ENCODE data around the gene PAXX. TPM values are rescaled to one million over a fixed set of nuclear protein-coding genes. Genes with fewer than 3 reads are reported as not detected.

The PAXX gene
- total RNA-seq, 2 experiments from 2014 or later, result 67.0 to 67.8 TPM

DNA sequence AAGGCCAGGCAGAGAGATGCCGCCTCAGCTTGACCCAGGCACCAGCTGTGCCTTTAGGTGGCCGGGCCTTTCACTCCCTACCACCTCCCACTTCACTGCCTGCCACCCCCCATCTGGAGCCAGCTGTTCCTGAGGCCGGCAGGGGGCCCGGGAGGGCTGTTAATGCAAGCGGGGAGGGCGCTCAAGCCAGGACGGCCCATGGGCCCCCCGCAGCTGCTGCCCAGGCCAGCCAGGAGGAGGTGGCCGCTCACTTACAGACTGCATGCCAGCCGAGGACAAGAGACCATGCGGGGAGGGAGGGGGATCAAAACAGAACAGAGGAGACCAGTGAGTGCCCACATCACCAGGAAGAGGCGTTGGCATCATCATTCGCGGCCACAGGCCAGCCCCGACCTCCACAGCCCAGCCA lies 31.4 kb downstream of the PAXX start:
- DNase-seq, result no peak
- Histone ChIP-seq H3K4me1 (ENCODE audit: insufficient read depth, low read length) (peaks cover 44% of the 10 kb centered on the region), H3K36me3 (ENCODE audit: insufficient read depth, low read length) (peaks cover 8% of the 10 kb centered on the region), H3K27me3 (ENCODE audit: control insufficient read depth in 1 of 2, insufficient read depth in 2 of 2, low read length in 2 of 2) (no peaks in the 10 kb centered on the region), H3K27ac (ENCODE audit: low read depth in 1 of 2, low read length in 2 of 2) (no peak overlapping the region), H3K9me3 (ENCODE audit: control insufficient read depth in 1 of 2, insufficient read depth in 1 of 2, low read length in 2 of 2) (no peaks in the 10 kb centered on the region), H3K4me3 (ENCODE audit: low read length) (no peak overlapping the region)
- no peak overlapping the region for H3K27ac Mint-ChIP-seq
- no peak for ATAC-seq (ENCODE audit: poor library complexity)
- intact Hi-C loops (cut with DNase I, micrococcal nuclease), result no loop called here
- no peaks in the 10 kb centered on the region for H3K9me3 Mint-ChIP-seq
- CTCF ChIA-PET, result interaction anchor here (1.1 kb wide), 1 partner anchor 11 kb away, joined by 6 read pairs; no protein-coding TSS in a partner anchor
- TF ChIP-seq, protein P1, sequence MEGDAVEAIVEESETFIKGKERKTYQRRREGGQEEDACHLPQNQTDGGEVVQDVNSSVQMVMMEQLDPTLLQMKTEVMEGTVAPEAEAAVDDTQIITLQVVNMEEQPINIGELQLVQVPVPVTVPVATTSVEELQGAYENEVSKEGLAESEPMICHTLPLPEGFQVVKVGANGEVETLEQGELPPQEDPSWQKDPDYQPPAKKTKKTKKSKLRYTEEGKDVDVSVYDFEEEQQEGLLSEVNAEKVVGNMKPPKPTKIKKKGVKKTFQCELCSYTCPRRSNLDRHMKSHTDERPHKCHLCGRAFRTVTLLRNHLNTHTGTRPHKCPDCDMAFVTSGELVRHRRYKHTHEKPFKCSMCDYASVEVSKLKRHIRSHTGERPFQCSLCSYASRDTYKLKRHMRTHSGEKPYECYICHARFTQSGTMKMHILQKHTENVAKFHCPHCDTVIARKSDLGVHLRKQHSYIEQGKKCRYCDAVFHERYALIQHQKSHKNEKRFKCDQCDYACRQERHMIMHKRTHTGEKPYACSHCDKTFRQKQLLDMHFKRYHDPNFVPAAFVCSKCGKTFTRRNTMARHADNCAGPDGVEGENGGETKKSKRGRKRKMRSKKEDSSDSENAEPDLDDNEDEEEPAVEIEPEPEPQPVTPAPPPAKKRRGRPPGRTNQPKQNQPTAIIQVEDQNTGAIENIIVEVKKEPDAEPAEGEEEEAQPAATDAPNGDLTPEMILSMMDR (IDR thresholded peaks at IDR 0.05), result no peak
- H3K36me3 Mint-ChIP-seq (ENCODE audit: low read depth), result no peaks in the 10 kb centered on the region
- H3K27me3 Mint-ChIP-seq, result no peaks in the 10 kb centered on the region
- POLR2A ChIA-PET, result interaction anchor here (1.5 kb wide), 1 partner anchor 31 kb away, joined by 6 read pairs; the partner anchor contains the start of gene PAXX
- H3K4me3 Mint-ChIP-seq, result no peak overlapping the region
- peaks cover 13% of the 10 kb centered on the region for H3K4me1 Mint-ChIP-seq (ENCODE audit: low read depth)

DNA sequence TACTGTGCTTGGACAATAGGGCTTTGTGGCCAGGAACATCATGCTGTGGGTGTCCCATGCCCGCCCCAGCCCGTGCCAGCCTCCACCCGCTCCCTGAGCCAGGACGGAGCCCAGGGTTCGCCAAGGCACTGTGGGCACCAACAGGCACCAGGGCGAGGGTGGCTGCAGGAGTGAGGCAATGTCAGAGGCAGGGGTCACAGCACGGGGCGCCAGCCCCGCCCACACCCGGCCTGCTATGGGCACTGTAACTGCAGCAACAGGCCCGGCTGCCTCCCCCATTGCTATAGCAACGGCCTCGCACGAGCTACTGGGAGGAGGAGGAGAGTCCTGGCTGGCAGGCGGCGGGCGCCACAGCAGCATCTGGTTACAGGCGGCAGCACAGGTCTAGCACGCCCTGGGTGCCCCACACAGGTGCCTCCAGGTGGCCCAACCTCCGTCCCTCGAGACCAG lies 33.3 kb downstream of the PAXX start:
- H3K27ac Mint-ChIP-seq, result no peak overlapping the region
- TF ChIP-seq, protein P1 (IDR thresholded peaks at IDR 0.05), result no peak
- no peak for ATAC-seq (ENCODE audit: poor library complexity)
- H3K9me3 Mint-ChIP-seq, result no peaks in the 10 kb centered on the region
- intact Hi-C loops (cut with DNase I, micrococcal nuclease), result loop anchor here in 1 of 2 experiments (5.0 kb wide), 1 partner anchor 138 kb away; the partner anchor contains the start of gene TRAF2
- peaks cover 22% of the 10 kb centered on the region for H3K4me1 Mint-ChIP-seq (ENCODE audit: low read depth)
- no peak overlapping the region for H3K4me3 ChIP-seq (ENCODE audit: low read length)
- H3K27me3 Mint-ChIP-seq, result no peaks in the 10 kb centered on the region
- H3K9me3 ChIP-seq (ENCODE audit: control insufficient read depth in 1 of 2, insufficient read depth in 1 of 2, low read length in 2 of 2), result no peaks in the 10 kb centered on the region
- H3K4me1 ChIP-seq (ENCODE audit: insufficient read depth, low read length), result peaks cover 64% of the 10 kb centered on the region
- no peak overlapping the region for H3K4me3 Mint-ChIP-seq
- POLR2A ChIA-PET, result interaction anchor here (2.2 kb wide), 1 partner anchor 34 kb away, joined by 12 read pairs; the partner anchor contains the start of gene PAXX
- no peaks in the 10 kb centered on the region for H3K36me3 Mint-ChIP-seq (ENCODE audit: low read depth)
- no peaks in the 10 kb centered on the region for H3K27me3 ChIP-seq (ENCODE audit: control insufficient read depth in 1 of 2, insufficient read depth in 2 of 2, low read length in 2 of 2)
- H3K36me3 ChIP-seq (ENCODE audit: insufficient read depth, low read length), result no peaks in the 10 kb centered on the region
- DNase-seq, result peak in 1 of 14 experiments; percentile 56
- no peak overlapping the region for H3K27ac ChIP-seq (ENCODE audit: low read depth in 1 of 2, low read length in 2 of 2)
- CTCF ChIA-PET, result interaction anchor here (1.1 to 2.1 kb wide), 3 partner anchors 10 to 164 kb away, joined by 3 to 12 read pairs (median 3); no protein-coding TSS in a partner anchor

DNA sequence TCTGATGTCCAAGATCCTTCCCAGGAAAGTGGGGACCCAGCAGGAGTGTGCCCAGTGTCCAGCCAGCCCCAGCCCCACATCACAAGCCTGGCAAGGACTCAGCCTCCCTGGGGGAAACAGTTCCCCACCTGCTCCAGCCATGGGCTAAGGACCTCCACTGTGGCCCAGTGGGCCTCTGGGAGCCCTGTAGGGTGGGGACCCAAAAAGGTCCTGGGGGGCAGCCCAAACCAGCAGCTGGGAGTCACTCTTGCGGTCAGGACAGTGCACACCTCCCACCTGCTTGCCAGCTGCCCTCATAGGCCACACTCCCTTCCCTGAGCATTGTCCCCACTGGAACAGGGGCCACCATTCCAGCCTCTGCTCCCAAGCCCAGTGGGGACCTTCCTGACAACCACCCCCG lies 34.2 kb downstream of the PAXX start:
- H3K4me3 Mint-ChIP-seq, result peak overlapping the region; percentile 88
- POLR2A ChIA-PET, result interaction anchor here (1.0 to 2.2 kb wide), 2 partner anchors 20 to 35 kb away, joined by 4 to 12 read pairs; partner anchors contain the start of gene PAXX
- DNase-seq, result no peak
- no peaks in the 10 kb centered on the region for H3K9me3 Mint-ChIP-seq
- no peak for ATAC-seq (ENCODE audit: poor library complexity)
- Histone ChIP-seq H3K4me1 (ENCODE audit: insufficient read depth, low read length) (peaks cover 72% of the 10 kb centered on the region), H3K9me3 (ENCODE audit: control insufficient read depth in 1 of 2, insufficient read depth in 1 of 2, low read length in 2 of 2) (no peaks in the 10 kb centered on the region), H3K4me3 (ENCODE audit: low read length) (no peak overlapping the region), H3K27ac (ENCODE audit: low read depth in 1 of 2, low read length in 2 of 2) (no peak overlapping the region), H3K27me3 (ENCODE audit: control insufficient read depth in 1 of 2, insufficient read depth in 2 of 2, low read length in 2 of 2) (no peaks in the 10 kb centered on the region), H3K36me3 (ENCODE audit: insufficient read depth, low read length) (no peaks in the 10 kb centered on the region)
- CTCF ChIA-PET, result interaction anchor here (1.1 to 2.1 kb wide), 2 partner anchors 9 to 38 kb away, joined by 3 to 12 read pairs; no protein-coding TSS in a partner anchor
- intact Hi-C loops (cut with DNase I, micrococcal nuclease), result loop anchor here in 1 of 2 experiments (5.0 kb wide), 1 partner anchor 139 kb away; the partner anchor contains the start of gene TRAF2
- H3K36me3 Mint-ChIP-seq (ENCODE audit: low read depth), result no peaks in the 10 kb centered on the region
- no peaks in the 10 kb centered on the region for H3K27me3 Mint-ChIP-seq
- TF ChIP-seq, protein P1 (IDR thresholded peaks at IDR 0.05), result no peak
- H3K27ac Mint-ChIP-seq, result no peak overlapping the region
- peaks cover 28% of the 10 kb centered on the region for H3K4me1 Mint-ChIP-seq (ENCODE audit: low read depth)
